ENCODE measurements around the gene XPO6. TPM values are rescaled to one million over a fixed set of nuclear protein-coding genes. Genes with fewer than 3 reads are reported as not detected.

XPO6 gene
- total RNA-seq, 1 experiment from 2014 or later: 162 TPM

DNA sequence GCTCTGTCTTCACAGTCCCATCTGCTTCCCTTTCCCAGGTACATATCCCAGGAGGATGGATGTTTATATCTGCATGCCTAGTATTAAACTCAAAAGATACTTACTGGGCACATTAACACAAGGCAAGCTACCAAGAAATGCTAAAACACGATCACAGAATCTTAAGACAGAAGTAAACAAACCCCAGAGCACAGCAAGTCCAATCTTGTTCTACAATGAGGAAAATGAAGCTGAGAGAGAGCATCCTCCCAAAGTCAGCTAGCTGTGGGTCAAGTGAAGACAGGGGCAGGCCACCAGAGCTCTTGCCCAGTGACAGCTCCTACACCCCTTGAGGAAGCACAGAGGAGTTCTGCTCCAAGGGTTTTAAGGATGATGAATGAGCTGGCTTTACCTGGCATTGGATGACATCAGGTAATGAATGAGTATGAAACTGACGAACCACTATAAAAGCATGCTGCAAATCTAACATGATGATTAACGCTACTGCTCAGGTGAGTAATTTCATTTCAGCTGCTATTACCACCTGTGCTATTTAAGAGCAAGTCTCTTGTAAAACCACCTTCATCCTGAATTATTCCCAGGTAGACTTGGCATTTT lies 20.3 kb downstream of the XPO6 start:
- Histone ChIP-seq H2AFZ (ENCODE audit: low read depth, low read length, poor library complexity, severe bottlenecking) (no peak overlapping the region), H3K9me3 (ENCODE audit: control insufficient read depth in 1 of 2, insufficient read depth in 1 of 2, low read depth in 1 of 2, low read length in 2 of 2) (no peaks in the 10 kb centered on the region), H4K20me1 (ENCODE audit: insufficient read depth) (peaks cover 81% of the 10 kb centered on the region; the same call in 1 of the 2 replicates), H3K27me3 (ENCODE audit: insufficient read depth, low read length) (no peaks in the 10 kb centered on the region), H3K27ac (ENCODE audit: low read depth, low read length) (no peak overlapping the region), H3K9me2 (ENCODE audit: insufficient read depth) (no peaks in the 10 kb centered on the region), H3K36me3 (ENCODE audit: control insufficient read depth in 1 of 2, insufficient read depth in 2 of 2, low read length in 2 of 2) (peaks cover 0 to 25% of the 10 kb centered on the region in 2 experiments; a peak in 1 of 4 replicates), H3K9ac (ENCODE audit: low read length) (no peak overlapping the region), H3K4me2 (ENCODE audit: low read length) (no peak overlapping the region), H3K79me2 (ENCODE audit: insufficient read depth, low read length) (peaks cover 100% of the 10 kb centered on the region), H3K4me1 (ENCODE audit: control insufficient read depth in 1 of 2, insufficient read depth in 2 of 2, low read length in 2 of 2) (peaks cover 2 to 63% of the 10 kb centered on the region in 2 experiments; a peak in 2 of 4 replicates), H3K4me3 (replicated peaks in 1 of 2; ENCODE audit: low read depth in 1 of 2, low read length in 2 of 2) (no peak overlapping the region)
- ChIA-PET RAD21 (ENCODE audit: low non-redundant PET in 1 of 2, low total read pairs in 2 of 2, uncharacterized antibody in 2 of 2, unreplicated experiment in 2 of 2) (no interaction called here), POLR2A (no interaction called here), CTCF (no interaction called here)
- TF ChIP-seq ZFX (IDR thresholded peaks at IDR 0.05): no peak
- TF ChIP-seq SRF (IDR thresholded peaks at IDR 0.05; ENCODE audit: low read depth): no peak
- TF ChIP-seq EZH2 (IDR thresholded peaks at IDR 0.05): no peak
- no peak for TF ChIP-seq YY1 (IDR thresholded peaks at IDR 0.05; ENCODE audit: extremely low read depth, insufficient replicate concordance, low read depth, low read length)
- TF ChIP-seq, protein P1, sequence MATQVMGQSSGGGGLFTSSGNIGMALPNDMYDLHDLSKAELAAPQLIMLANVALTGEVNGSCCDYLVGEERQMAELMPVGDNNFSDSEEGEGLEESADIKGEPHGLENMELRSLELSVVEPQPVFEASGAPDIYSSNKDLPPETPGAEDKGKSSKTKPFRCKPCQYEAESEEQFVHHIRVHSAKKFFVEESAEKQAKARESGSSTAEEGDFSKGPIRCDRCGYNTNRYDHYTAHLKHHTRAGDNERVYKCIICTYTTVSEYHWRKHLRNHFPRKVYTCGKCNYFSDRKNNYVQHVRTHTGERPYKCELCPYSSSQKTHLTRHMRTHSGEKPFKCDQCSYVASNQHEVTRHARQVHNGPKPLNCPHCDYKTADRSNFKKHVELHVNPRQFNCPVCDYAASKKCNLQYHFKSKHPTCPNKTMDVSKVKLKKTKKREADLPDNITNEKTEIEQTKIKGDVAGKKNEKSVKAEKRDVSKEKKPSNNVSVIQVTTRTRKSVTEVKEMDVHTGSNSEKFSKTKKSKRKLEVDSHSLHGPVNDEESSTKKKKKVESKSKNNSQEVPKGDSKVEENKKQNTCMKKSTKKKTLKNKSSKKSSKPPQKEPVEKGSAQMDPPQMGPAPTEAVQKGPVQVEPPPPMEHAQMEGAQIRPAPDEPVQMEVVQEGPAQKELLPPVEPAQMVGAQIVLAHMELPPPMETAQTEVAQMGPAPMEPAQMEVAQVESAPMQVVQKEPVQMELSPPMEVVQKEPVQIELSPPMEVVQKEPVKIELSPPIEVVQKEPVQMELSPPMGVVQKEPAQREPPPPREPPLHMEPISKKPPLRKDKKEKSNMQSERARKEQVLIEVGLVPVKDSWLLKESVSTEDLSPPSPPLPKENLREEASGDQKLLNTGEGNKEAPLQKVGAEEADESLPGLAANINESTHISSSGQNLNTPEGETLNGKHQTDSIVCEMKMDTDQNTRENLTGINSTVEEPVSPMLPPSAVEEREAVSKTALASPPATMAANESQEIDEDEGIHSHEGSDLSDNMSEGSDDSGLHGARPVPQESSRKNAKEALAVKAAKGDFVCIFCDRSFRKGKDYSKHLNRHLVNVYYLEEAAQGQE (IDR thresholded peaks at IDR 0.05; ENCODE audit: low read depth): no peak
- TF ChIP-seq SP1 (IDR thresholded peaks at IDR 0.05; ENCODE audit: low read depth): no peak
- intact Hi-C loops (cut with micrococcal nuclease): no loop called here
- BruUV-seq (replicated peaks): no TSS peak
- no peak for DNase-seq (ENCODE audit: low read depth, low spot score)
- no peak for ATAC-seq

All from HCT116 (cell line).